Measurements from ENCODE around the gene MCTP1. TPM values are rescaled to one million over a fixed set of nuclear protein-coding genes. Genes with fewer than 3 reads are reported as not detected.

Gene MCTP1
- total and polyA plus RNA-seq, 10 of the 15 experiments (the other 5 are each of a cell fraction or from before 2014, with no cell fraction given), result 12.6 to 45.9 (median 18.8) TPM

GRCh38 chr5:94811331-94811730 is 473.6 kb downstream of the MCTP1 start:
- TF ChIP-seq BACH1 (IDR thresholded peaks at IDR 0.05; ENCODE audit: borderline replicate concordance) (no peak), E4F1 (IDR thresholded peaks at IDR 0.05; ENCODE audit: borderline replicate concordance, partially characterized antibody) (no peak)
- Histone ChIP-seq H3K27me3 (replicated peaks in 1 of 2; ENCODE audit: control insufficient read depth in 2 of 2, insufficient read depth in 2 of 2, low read length in 1 of 2) (no peaks in the 10 kb centered on the region), H3K9ac (ENCODE audit: control insufficient read depth, insufficient read depth, low read length) (no peak overlapping the region), H3K79me2 (ENCODE audit: control insufficient read depth, insufficient read depth, low read length) (no peaks in the 10 kb centered on the region), H3K36me3 (ENCODE audit: control insufficient read depth in 2 of 2, insufficient read depth in 2 of 2, low read length in 1 of 2) (no peaks in the 10 kb centered on the region), H3K9me3 (replicated peaks; ENCODE audit: control insufficient read depth, insufficient read depth, low read length) (no peaks in the 10 kb centered on the region), H3K4me3 (no peak overlapping the region), H3K4me1 (ENCODE audit: control insufficient read depth, insufficient read depth, low read length) (no peaks in the 10 kb centered on the region), H2AFZ (ENCODE audit: control insufficient read depth, low read depth, low read length) (no peak overlapping the region), H3K4me2 (ENCODE audit: control insufficient read depth, insufficient read depth) (no peak overlapping the region), H4K20me1 (ENCODE audit: control insufficient read depth, insufficient read depth) (no peaks in the 10 kb centered on the region), H3K27ac (ENCODE audit: control insufficient read depth, insufficient read depth) (no peak overlapping the region)
- WGBS (ENCODE audit: insufficient coverage, insufficient replicate concordance, low lambda C conversion rate, missing lambda C conversion rate), result 76% methylated on average over 6 of the region's 6 CpGs
- ATAC-seq (no peak), FAIRE-seq (no peak), DNase-seq (ENCODE audit: low read depth, low spot score) (no peak)
- intact Hi-C loops (cut with micrococcal nuclease; ENCODE audit: unreplicated experiment) (no loop called here), in situ Hi-C loops (cut with MboI) (no loop called here)
- ChIA-PET CTCF (interaction anchor here (0.8 to 4.2 kb wide), 6 partner anchors 12 to 855 kb away, joined by 3 to 15 read pairs (median 4); no protein-coding TSS in a partner anchor), POLR2A (no interaction called here), SMC1A (ENCODE audit: uncharacterized antibody, unreplicated experiment) (interaction anchor here (1.1 to 2.5 kb wide), 6 partner anchors 17 to 287 kb away, joined by 3 to 10 read pairs (median 4); no protein-coding TSS in a partner anchor), RAD21 (ENCODE audit: unreplicated experiment) (interaction anchor here (1.6 to 1.9 kb wide), 2 partner anchors 18 to 74 kb away, joined by 3 to 7 read pairs; no protein-coding TSS in a partner anchor)
- no TSS peak for BruUV-seq (replicated peaks)

GRCh38 chr5:94810877-94811276 is 474.0 kb downstream of the MCTP1 start:
- in situ Hi-C loops (cut with MboI), result no loop called here
- CTCF ChIA-PET, result interaction anchor here (0.6 to 4.2 kb wide), 8 partner anchors 12 to 286 kb away, joined by 3 to 15 read pairs (median 4); no protein-coding TSS in a partner anchor
- intact Hi-C loops (cut with micrococcal nuclease; ENCODE audit: unreplicated experiment), result no loop called here
- TF ChIP-seq HSF1 (IDR thresholded peaks at IDR 0.05; ENCODE audit: low read depth, low read length) (no peak), CREB1 (IDR thresholded peaks at IDR 0.05; ENCODE audit: low read depth) (no peak), NRF1 (conservative IDR thresholded peaks at IDR 0.05; ENCODE audit: low read depth, low read length) (no peak), ESRRA (IDR thresholded peaks at IDR 0.05; ENCODE audit: low read length) (no peak)
- no peaks in the 10 kb centered on the region for H3K27me3 ChIP-seq (replicated peaks in 1 of 2; ENCODE audit: control insufficient read depth in 2 of 2, insufficient read depth in 2 of 2, low read length in 1 of 2)
- no peak overlapping the region for H3K4me2 ChIP-seq (ENCODE audit: control insufficient read depth, insufficient read depth)
- no peak overlapping the region for H3K4me3 ChIP-seq
- H3K9me3 ChIP-seq (replicated peaks; ENCODE audit: control insufficient read depth, insufficient read depth, low read length), result no peaks in the 10 kb centered on the region
- no peak overlapping the region for H2AFZ ChIP-seq (ENCODE audit: control insufficient read depth, low read depth, low read length)
- H3K36me3 ChIP-seq (ENCODE audit: control insufficient read depth in 2 of 2, insufficient read depth in 2 of 2, low read length in 1 of 2), result no peaks in the 10 kb centered on the region
- RAD21 ChIA-PET (ENCODE audit: unreplicated experiment), result interaction anchor here (1.6 to 1.9 kb wide), 2 partner anchors 18 to 73 kb away, joined by 3 to 7 read pairs; no protein-coding TSS in a partner anchor
- ATAC-seq, result no peak
- no peaks in the 10 kb centered on the region for H3K4me1 ChIP-seq (ENCODE audit: control insufficient read depth, insufficient read depth, low read length)
- no peaks in the 10 kb centered on the region for H4K20me1 ChIP-seq (ENCODE audit: control insufficient read depth, insufficient read depth)
- no peak overlapping the region for H3K27ac ChIP-seq (ENCODE audit: control insufficient read depth, insufficient read depth)
- no peak for DNase-seq (ENCODE audit: low read depth, low spot score)
- no peak overlapping the region for H3K9ac ChIP-seq (ENCODE audit: control insufficient read depth, insufficient read depth, low read length)
- FAIRE-seq, result no peak
- no peaks in the 10 kb centered on the region for H3K79me2 ChIP-seq (ENCODE audit: control insufficient read depth, insufficient read depth, low read length)
- no TSS peak for BruUV-seq (replicated peaks)
- 92% methylated on average over 2 of the region's 2 CpGs for WGBS (ENCODE audit: insufficient coverage, insufficient replicate concordance, low lambda C conversion rate, missing lambda C conversion rate)
- POLR2A ChIA-PET, result interaction anchor here (2.3 kb wide), 1 partner anchor 17 kb away, joined by 7 read pairs; no protein-coding TSS in a partner anchor
- SMC1A ChIA-PET (ENCODE audit: uncharacterized antibody, unreplicated experiment), result interaction anchor here (0.8 to 2.5 kb wide), 7 partner anchors 17 to 287 kb away, joined by 3 to 10 read pairs (median 3); no protein-coding TSS in a partner anchor

Data from GM12878 (cell line).